PC-9 (cell line): Measurements from ENCODE around the gene TMPRSS12. TPM values are rescaled to one million over a fixed set of nuclear protein-coding genes. Genes with fewer than 3 reads are reported as not detected.
"Not testable (repeated sequence)": the region's sequence is repeated elsewhere in the genome, so short reads cannot be mapped to it uniquely, and the experiment has no call there.

Source experiments
- BruUV-seq: library from RNA; stranded (reverse); fragments of 400-500 nt; replicated peaks from 2 replicates; lab custom pipeline; 2021; lab: Mats Ljungman, UMichigan
- CTCF ChIA-PET: fragments of 300-600 bp; sonication (Branson Sonifier 250); formaldehyde crosslinking; loops from one replicate; lab custom pipeline; 2022; ENCODE audit warnings: antibody characterized with exemption; lab: Charles Lee
- POLR2A ChIA-PET: fragments of 300-600 bp; sonication (Branson Sonifier 250); formaldehyde crosslinking; loops from one replicate; lab custom pipeline; 2022; ENCODE audit warnings: antibody characterized with exemption; ENCODE audit not compliant: unreplicated experiment; lab: Charles Lee
- DNase-seq, 2 experiments: peaks; one replicate each; pipeline versions ENCODE4 v3.0.0 to v3.0.0-alpha.2; 2015 to 2022; ENCODE audit warnings: mixed read lengths in 1 of 2
- H2AFZ ChIP-seq: fragments of 200-600 bp; sonication (generic); 2 replicates; pipeline ENCODE4 v1.8.1; 2017; ENCODE audit warnings: antibody characterized with exemption
- H3F3A ChIP-seq: fragments of 200-600 bp; sonication (generic); 2 replicates; pipeline ENCODE4 v1.8.1; 2017; ENCODE audit warnings: antibody characterized with exemption, mild to moderate bottlenecking, low read depth; ENCODE audit not compliant: insufficient read depth
- H3K27ac ChIP-seq: fragments of 200-600 bp; sonication (generic); 2 replicates; pipeline ENCODE4 v1.6.1; 2016; ENCODE audit warnings: mixed run types
- H3K27me3 ChIP-seq: fragments of 200-600 bp; sonication (generic); 2 replicates; pipeline ENCODE4 v1.6.1; 2016; ENCODE audit warnings: low read depth, mixed run types; ENCODE audit not compliant: insufficient read depth
- H3K36me3 ChIP-seq: fragments of 200-600 bp; sonication (generic); 2 replicates; pipeline ENCODE4 v1.6.1; 2016; ENCODE audit warnings: low read depth, mixed run types
- H3K4me1 ChIP-seq: fragments of 200-600 bp; sonication (generic); replicated peaks from 2 replicates; pipeline ENCODE4 v1.6.1; 2016; ENCODE audit warnings: mixed run types; ENCODE audit not compliant: insufficient read depth
- H3K4me2 ChIP-seq: fragments of 200-600 bp; sonication (generic); 2 replicates; pipeline ENCODE4 v1.6.1; 2017; ENCODE audit warnings: mixed run types
- H3K4me3 ChIP-seq: fragments of 200-600 bp; sonication (generic); 2 replicates; pipeline ENCODE4 v1.6.1; 2016; ENCODE audit warnings: mixed run types
- H3K79me2 ChIP-seq: fragments of 200-600 bp; sonication (generic); 2 replicates; pipeline ENCODE4 v1.6.1; 2017; ENCODE audit warnings: low read depth, mixed run types
- H3K9me2 ChIP-seq: fragments of 200-600 bp; sonication (generic); 2 replicates; pipeline ENCODE4 v1.8.1; 2017; ENCODE audit warnings: mild to moderate bottlenecking; ENCODE audit not compliant: insufficient read depth
- H3K9me3 ChIP-seq: fragments of 200-600 bp; sonication (generic); 2 replicates; pipeline ENCODE4 v1.8.1; 2016; ENCODE audit warnings: low read depth; ENCODE audit not compliant: insufficient read depth
- H4K20me1 ChIP-seq: fragments of 200-600 bp; sonication (generic); 2 replicates; pipeline ENCODE4 v1.8.1; 2017; ENCODE audit not compliant: insufficient read depth
- EZH2 ChIP-seq: fragments of 200-600 bp; sonication (generic); IDR thresholded peaks from 2 replicates; pipeline ENCODE4 v1.8.0; 2017; ENCODE audit warnings: antibody characterized with exemption, low read depth
- intact Hi-C: fragments of 100-400 bp; cut with micrococcal nuclease; formaldehyde crosslinking; loops from one replicate; pipeline ENCODE4 v1.10.0; 2022; ENCODE audit not compliant: unreplicated experiment
- total RNA-seq: library from RNA; stranded (reverse); gene quantifications from 2 replicates; pipeline ENCODE4 v1.2.3, GENCODE V29; 2021
- TF ChIP-seq, protein P1 (sequence below): fragments of 200-600 bp; sonication (generic); conservative IDR thresholded peaks from 2 replicates; pipeline ENCODE4 v1.6.1; 2017; ENCODE audit warnings: mixed run types, antibody characterized with exemption, mild to moderate bottlenecking, moderate library complexity

Gene TMPRSS12
- total RNA-seq, 1 experiment from 2014 or later, result not detected

DNA sequence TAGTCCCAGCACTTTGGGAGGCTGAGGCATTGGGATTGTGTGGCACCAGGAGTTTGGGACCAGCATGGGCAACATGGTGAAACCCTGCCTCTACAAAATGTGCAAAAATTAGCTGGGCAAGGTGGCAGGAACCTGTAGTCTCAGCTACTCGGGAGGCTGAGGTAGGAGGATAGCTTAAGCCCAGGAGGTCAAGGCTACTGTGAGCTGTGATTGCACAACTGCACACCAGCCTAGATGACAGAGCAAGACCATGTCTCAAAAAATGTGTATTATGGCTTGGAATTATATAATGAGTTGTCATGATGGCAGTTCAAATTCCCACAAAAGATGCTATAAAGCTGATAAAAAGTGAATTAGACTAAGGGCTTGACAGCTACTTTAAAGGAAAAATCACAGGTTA, 20.6 kb upstream of the TMPRSS12 start:
- H2AFZ ChIP-seq, result no peak overlapping the region
- no TSS peak for BruUV-seq
- ChIA-PET CTCF (interaction anchor here (0.7 to 1.3 kb wide), 2 partner anchors 165 to 546 kb away, joined by 3 to 4 read pairs; no protein-coding TSS in a partner anchor), POLR2A (interaction anchor here (0.6 kb wide), 1 partner anchor 165 kb away, joined by 6 read pairs; no protein-coding TSS in a partner anchor)
- H3K9me3 ChIP-seq, result no peaks in the 10 kb centered on the region
- no peaks in the 10 kb centered on the region for H4K20me1 ChIP-seq
- no peak for DNase-seq
- TF ChIP-seq EZH2, result no peak
- TF ChIP-seq, protein P1, sequence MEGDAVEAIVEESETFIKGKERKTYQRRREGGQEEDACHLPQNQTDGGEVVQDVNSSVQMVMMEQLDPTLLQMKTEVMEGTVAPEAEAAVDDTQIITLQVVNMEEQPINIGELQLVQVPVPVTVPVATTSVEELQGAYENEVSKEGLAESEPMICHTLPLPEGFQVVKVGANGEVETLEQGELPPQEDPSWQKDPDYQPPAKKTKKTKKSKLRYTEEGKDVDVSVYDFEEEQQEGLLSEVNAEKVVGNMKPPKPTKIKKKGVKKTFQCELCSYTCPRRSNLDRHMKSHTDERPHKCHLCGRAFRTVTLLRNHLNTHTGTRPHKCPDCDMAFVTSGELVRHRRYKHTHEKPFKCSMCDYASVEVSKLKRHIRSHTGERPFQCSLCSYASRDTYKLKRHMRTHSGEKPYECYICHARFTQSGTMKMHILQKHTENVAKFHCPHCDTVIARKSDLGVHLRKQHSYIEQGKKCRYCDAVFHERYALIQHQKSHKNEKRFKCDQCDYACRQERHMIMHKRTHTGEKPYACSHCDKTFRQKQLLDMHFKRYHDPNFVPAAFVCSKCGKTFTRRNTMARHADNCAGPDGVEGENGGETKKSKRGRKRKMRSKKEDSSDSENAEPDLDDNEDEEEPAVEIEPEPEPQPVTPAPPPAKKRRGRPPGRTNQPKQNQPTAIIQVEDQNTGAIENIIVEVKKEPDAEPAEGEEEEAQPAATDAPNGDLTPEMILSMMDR, result no peak
- H3K27ac ChIP-seq, result no peak overlapping the region
- H3K4me2 ChIP-seq, result no peak overlapping the region
- intact Hi-C loops, result no loop called here
- H3K79me2 ChIP-seq, result no peaks in the 10 kb centered on the region
- no peak overlapping the region for H3K4me3 ChIP-seq
- peaks cover 36% of the 10 kb centered on the region for H3F3A ChIP-seq
- H3K9me2 ChIP-seq, result no peaks in the 10 kb centered on the region
- peaks cover 4% of the 10 kb centered on the region for H3K4me1 ChIP-seq
- no peaks in the 10 kb centered on the region for H3K27me3 ChIP-seq
- H3K36me3 ChIP-seq, result peaks cover 14% of the 10 kb centered on the region; the same call in 1 of the 2 replicates

DNA sequence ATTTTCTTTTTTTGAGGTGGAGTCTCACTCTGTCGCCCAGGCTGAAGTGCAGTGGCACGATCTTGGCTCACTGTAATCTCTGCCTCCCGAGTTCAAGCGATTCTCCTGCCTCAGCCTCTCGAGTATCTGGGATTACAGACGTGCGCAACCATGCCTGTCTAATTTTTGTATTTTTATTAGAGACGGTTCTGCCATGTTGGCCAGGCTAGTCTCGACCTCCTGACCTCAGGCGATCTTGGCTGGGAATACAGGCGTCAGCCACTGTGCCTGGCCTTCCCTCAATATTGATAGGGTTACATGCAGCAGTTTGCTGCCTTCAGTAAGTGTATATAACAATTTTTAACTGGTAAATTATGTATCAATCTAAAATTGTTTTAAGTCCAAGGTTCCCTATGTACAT, 19.0 kb upstream of the TMPRSS12 start:
- peaks cover 36% of the 10 kb centered on the region for H3F3A ChIP-seq
- H3K4me2 ChIP-seq, H2AFZ ChIP-seq, DNase-seq, POLR2A ChIA-PET, BruUV-seq, H3K9me3 ChIP-seq, H3K36me3 ChIP-seq, H3K4me1 ChIP-seq, H3K4me3 ChIP-seq, H4K20me1 ChIP-seq, CTCF ChIA-PET, H3K79me2 ChIP-seq, H3K9me2 ChIP-seq, H3K27ac ChIP-seq, intact Hi-C loops, H3K27me3 ChIP-seq: not testable (repeated sequence)

DNA sequence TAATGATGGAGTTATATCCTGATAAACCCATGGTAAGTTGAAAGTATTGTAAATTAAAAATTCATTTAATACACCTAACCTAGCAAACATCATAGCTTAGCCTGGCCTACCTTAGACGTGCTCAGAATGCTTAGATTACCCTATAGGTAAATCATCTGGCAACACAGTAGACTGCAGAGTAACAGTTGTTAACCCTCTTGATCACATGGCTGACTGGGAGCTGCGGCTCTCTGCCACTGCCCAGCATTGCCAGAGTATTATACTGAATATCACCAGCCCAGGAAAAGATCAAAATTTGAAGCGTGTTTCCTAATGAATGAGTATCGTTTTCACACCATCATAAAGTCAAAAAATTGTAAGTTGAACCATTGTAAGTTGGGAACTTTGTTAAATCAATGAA, 17.8 kb upstream of the TMPRSS12 start:
- no peaks in the 10 kb centered on the region for H3K9me3 ChIP-seq
- CTCF ChIA-PET, result interaction anchor here (0.6 to 1.7 kb wide), 14 partner anchors 14 to 532 kb away, joined by 3 to 11 read pairs (median 4); no protein-coding TSS in a partner anchor
- no peaks in the 10 kb centered on the region for H4K20me1 ChIP-seq
- H3K4me1 ChIP-seq, result peaks cover 4% of the 10 kb centered on the region
- no peaks in the 10 kb centered on the region for H3K9me2 ChIP-seq
- no peak overlapping the region for H3K4me3 ChIP-seq
- peak overlapping the region; percentile 46 for H3K4me2 ChIP-seq
- no peak for DNase-seq
- H3K27ac ChIP-seq, result peak overlapping the region; percentile 47
- peaks cover 4% of the 10 kb centered on the region; the same call in 1 of the 2 replicates for H3K36me3 ChIP-seq
- BruUV-seq, result no TSS peak
- peak overlapping the region; percentile 48; the same call in 1 of the 2 replicates for H2AFZ ChIP-seq
- TF ChIP-seq EZH2, result no peak
- TF ChIP-seq, protein P1, result no peak
- POLR2A ChIA-PET, result interaction anchor here (0.6 to 0.9 kb wide), 4 partner anchors 38 to 239 kb away, joined by 3 to 26 read pairs (median 6); no protein-coding TSS in a partner anchor
- H3K79me2 ChIP-seq, result no peaks in the 10 kb centered on the region
- H3K27me3 ChIP-seq, result no peaks in the 10 kb centered on the region
- intact Hi-C loops, result loop anchor here (1.0 to 5.0 kb wide), 5 partner anchors 58 to 997 kb away; no protein-coding TSS in a partner anchor
- peaks cover 30% of the 10 kb centered on the region for H3F3A ChIP-seq
